ENCODE measurements around the gene PRKAG2. TPM values are rescaled to one million over a fixed set of nuclear protein-coding genes. Genes with fewer than 3 reads are reported as not detected.

PRKAG2 gene
- total RNA-seq, 4 donors from 2014 or later, result 7.5 to 14.3 (median 12.2) TPM

DNA sequence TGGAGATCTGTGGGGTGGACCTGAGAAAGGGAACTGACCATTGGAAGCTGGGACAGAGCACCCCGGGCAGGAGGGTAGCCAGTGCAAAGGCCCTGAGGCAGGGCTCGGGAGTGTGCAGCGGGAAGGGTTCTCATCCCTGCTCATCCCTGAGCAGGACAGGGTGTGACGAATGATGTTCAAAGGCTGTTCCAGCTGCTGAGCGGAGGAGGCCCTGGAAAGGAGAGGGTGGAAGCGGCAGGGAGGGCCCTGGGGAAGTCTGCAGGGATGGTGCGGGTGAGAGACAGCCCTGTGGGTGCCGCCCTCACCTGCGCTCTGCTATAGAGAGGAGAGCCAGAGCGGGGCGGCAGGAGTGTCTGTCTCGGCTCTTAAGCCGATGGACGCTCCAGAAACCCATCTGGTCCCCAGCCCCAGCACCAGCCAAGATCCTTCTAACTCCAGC lies 43.7 kb downstream of the PRKAG2 start:
- 91 to 95% methylated on average over 14 of the region's 14 CpGs for WGBS, 2 donors
- DNase-seq (ENCODE audit: low spot score in 2 of 2), result no peak
- TF ChIP-seq POLR2A (IDR thresholded peaks at IDR 0.05), result no peak
- no peak overlapping the region for H3K4me3 ChIP-seq (ENCODE audit: low read depth, poor library complexity, severe bottlenecking)
- intact Hi-C loops (cut with DNase I; ENCODE audit: low total_unique reads), result no loop called here

GRCh38 chr7:151832656-151833055 lies 44.3 kb downstream of the PRKAG2 start:
- DNase-seq (ENCODE audit: low spot score in 2 of 2), result no peak
- H3K4me3 ChIP-seq (ENCODE audit: low read depth, poor library complexity, severe bottlenecking), result no peak overlapping the region
- intact Hi-C loops (cut with DNase I; ENCODE audit: low total_unique reads), result no loop called here
- WGBS, 2 donors, result 94 to 96% methylated on average over 11 of the region's 11 CpGs
- no peak for TF ChIP-seq CTCF (IDR thresholded peaks at IDR 0.05)
- no peak for TF ChIP-seq POLR2A (IDR thresholded peaks at IDR 0.05)

- WGBS, 2 donors, result 93 to 98% methylated on average over 5 of the region's 5 CpGs
- TF ChIP-seq CTCF (IDR thresholded peaks at IDR 0.05), result no peak
- TF ChIP-seq POLR2A (IDR thresholded peaks at IDR 0.05), result no peak
- intact Hi-C loops (cut with DNase I; ENCODE audit: low total_unique reads), result no loop called here
- H3K4me3 ChIP-seq (ENCODE audit: low read depth, poor library complexity, severe bottlenecking), result no peak overlapping the region
- DNase-seq (ENCODE audit: low spot score in 2 of 2), result no peak
Observed at GRCh38 chr7:151832138-151832537, 44.8 kb downstream of the PRKAG2 start.

GRCh38 chr7:151831606-151832005 lies 45.3 kb downstream of the PRKAG2 start:
- WGBS, 2 donors, result 94 to 97% methylated on average over 13 of the region's 13 CpGs
- TF ChIP-seq CTCF (IDR thresholded peaks at IDR 0.05) (no peak), POLR2A (IDR thresholded peaks at IDR 0.05) (no peak)
- no peak overlapping the region for H3K4me3 ChIP-seq (ENCODE audit: low read depth, poor library complexity, severe bottlenecking)
- no peak for DNase-seq (ENCODE audit: low spot score in 2 of 2)
- intact Hi-C loops (cut with DNase I; ENCODE audit: low total_unique reads), result no loop called here

DNA sequence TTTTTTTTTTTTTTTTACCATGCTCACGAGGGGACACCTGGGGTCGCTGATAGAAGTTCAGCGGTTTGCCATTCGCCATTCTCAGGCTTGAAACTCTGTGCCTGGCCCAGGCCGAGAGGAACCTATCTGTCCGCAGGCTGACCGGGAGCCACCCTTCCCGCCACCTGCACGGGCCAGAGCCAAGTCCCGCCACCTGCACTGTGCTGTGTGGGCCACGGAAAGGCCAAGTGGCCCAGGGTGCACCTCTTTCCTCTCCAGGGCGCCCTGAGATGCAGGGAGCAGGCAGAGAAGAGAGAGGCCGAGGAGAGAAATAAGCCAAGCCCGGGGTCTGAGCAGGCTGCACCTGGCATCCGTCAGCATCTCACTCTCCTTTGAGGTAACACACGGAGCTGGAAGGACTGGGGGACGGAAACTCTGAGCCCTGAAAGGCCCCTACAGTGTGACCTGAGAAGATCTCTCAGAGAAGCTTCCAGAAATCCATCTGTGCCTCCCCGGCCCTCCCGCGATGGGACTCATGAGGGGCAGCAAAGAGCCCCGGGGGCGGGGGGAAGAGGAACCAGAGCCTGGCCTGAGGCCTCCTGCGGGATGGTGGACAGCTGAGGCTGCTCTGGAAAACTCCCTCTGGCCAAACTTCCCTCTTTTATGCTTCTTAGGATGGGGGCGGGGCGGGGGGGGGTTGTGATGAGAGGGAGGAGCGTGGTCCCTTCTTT lies 46.6 kb downstream of the PRKAG2 start:
- no peak for DNase-seq (ENCODE audit: low spot score in 2 of 2)
- no peak overlapping the region for H3K4me3 ChIP-seq (ENCODE audit: low read depth, poor library complexity, severe bottlenecking)
- TF ChIP-seq CTCF (IDR thresholded peaks at IDR 0.05), result no peak
- no peak for TF ChIP-seq POLR2A (IDR thresholded peaks at IDR 0.05)
- intact Hi-C loops (cut with DNase I; ENCODE audit: low total_unique reads), result no loop called here
- WGBS, 2 donors, result 85 to 88% methylated on average over 26 of the region's 26 CpGs

DNA sequence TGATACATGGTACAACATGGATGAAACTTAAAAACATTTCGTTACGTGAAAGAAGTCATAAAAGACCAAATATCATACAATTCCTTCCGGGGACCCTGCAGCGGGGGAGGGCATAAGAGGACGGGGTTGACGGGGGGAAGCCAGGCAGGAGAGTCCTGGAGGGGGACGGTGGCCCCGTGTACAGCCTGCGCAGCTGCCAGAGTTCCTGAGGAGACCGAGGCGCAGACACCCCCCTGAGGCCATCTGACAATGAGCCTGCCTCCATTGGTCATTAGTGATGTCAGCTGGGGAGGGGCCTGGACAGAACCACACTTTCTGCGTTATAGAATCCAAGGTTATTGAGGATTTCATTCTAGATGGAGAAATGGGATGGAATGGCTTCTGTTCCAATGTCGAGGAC lies 47.2 kb downstream of the PRKAG2 start:
- no peak for TF ChIP-seq CTCF (IDR thresholded peaks at IDR 0.05)
- TF ChIP-seq POLR2A (IDR thresholded peaks at IDR 0.05), result no peak
- intact Hi-C loops (cut with DNase I; ENCODE audit: low total_unique reads), result no loop called here
- 91 to 93% methylated on average over 13 of the region's 13 CpGs for WGBS, 2 donors
- no peak overlapping the region for H3K4me3 ChIP-seq (ENCODE audit: low read depth, poor library complexity, severe bottlenecking)
- DNase-seq (ENCODE audit: low spot score in 2 of 2), result no peak

Data from lower leg skin (tissue), 4 donors.